ENCODE results near the gene SMYD1. TPM values are rescaled to one million over a fixed set of nuclear protein-coding genes. Genes with fewer than 3 reads are reported as not detected.

SMYD1 gene
- total RNA-seq, 1 donor from 2014 or later = not detected

DNA sequence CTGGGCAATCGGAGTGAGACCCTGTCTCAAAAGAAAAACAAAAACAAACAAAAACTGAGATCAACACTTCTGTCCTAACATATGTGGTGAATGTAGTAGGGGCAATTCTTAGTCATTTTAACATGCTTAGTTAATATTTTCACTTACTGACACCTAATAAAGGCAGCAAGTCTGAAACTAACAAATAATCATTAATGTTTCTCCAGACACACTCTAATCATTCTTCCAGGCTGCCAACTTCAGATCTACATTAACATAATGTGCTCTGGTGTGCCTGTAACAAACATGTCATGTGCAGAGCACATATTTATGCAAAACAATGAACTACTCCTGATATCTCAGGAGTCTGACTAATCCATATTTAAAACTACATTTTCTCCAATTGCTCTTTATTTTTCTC lies 18.0 kb upstream of the SMYD1 start:
- Mint-ChIP-seq H3K4me3 (ENCODE audit: unreplicated experiment) (no peak overlapping the region), H3K4me1 (ENCODE audit: low read depth) (peaks cover 27% of the 10 kb centered on the region), H3K27me3 (ENCODE audit: low read depth) (no peaks in the 10 kb centered on the region), H3K36me3 (ENCODE audit: low read depth) (peaks cover 3% of the 10 kb centered on the region), H3K27ac (ENCODE audit: unreplicated experiment) (no peak overlapping the region), H3K9me3 (ENCODE audit: low read depth) (no peaks in the 10 kb centered on the region)
- DNase-seq (ENCODE audit: low spot score) = no peak
- no peak for TF ChIP-seq CTCF (IDR thresholded peaks at IDR 0.05)

- Mint-ChIP-seq H3K27me3 (ENCODE audit: low read depth) (no peaks in the 10 kb centered on the region), H3K36me3 (ENCODE audit: low read depth) (peaks cover 4% of the 10 kb centered on the region), H3K9me3 (ENCODE audit: low read depth) (no peaks in the 10 kb centered on the region), H3K4me1 (ENCODE audit: low read depth) (peaks cover 34% of the 10 kb centered on the region), H3K27ac (ENCODE audit: unreplicated experiment) (no peak overlapping the region), H3K4me3 (ENCODE audit: unreplicated experiment) (no peak overlapping the region)
- no peak for DNase-seq (ENCODE audit: low spot score)
- no peak for TF ChIP-seq CTCF (IDR thresholded peaks at IDR 0.05)
These were observed 15.8 kb upstream of the SMYD1 start for GRCh38 chr2:88051792-88052191.

DNA sequence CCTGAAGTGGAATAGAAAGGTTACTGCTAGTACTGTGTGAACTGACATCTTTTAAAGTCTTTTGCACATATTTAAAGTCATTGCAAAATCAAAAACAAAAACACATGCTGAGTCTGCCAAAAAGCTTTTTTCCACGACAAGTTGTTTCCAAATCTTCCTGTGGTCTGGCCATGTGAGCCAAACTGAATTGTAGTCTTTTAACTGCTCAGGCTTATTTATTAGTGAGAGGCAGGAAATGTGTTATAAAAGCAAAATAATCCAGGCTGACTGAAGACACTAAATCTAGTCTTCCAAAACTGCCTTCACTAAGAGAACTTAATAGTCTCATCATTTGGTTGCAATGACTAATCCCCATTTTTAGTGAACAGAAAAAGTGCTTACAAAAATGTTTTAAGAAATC lies 14.3 kb upstream of the SMYD1 start:
- TF ChIP-seq CTCF (IDR thresholded peaks at IDR 0.05) = no peak
- no peaks in the 10 kb centered on the region for H3K9me3 Mint-ChIP-seq (ENCODE audit: low read depth)
- H3K36me3 Mint-ChIP-seq (ENCODE audit: low read depth) = peaks cover 4% of the 10 kb centered on the region
- no peak for DNase-seq (ENCODE audit: low spot score)
- H3K27ac Mint-ChIP-seq (ENCODE audit: unreplicated experiment) = peak overlapping the region; percentile 6
- H3K4me1 Mint-ChIP-seq (ENCODE audit: low read depth) = peaks cover 34% of the 10 kb centered on the region
- no peaks in the 10 kb centered on the region for H3K27me3 Mint-ChIP-seq (ENCODE audit: low read depth)
- peak overlapping the region; percentile 96 for H3K4me3 Mint-ChIP-seq (ENCODE audit: unreplicated experiment)

DNA sequence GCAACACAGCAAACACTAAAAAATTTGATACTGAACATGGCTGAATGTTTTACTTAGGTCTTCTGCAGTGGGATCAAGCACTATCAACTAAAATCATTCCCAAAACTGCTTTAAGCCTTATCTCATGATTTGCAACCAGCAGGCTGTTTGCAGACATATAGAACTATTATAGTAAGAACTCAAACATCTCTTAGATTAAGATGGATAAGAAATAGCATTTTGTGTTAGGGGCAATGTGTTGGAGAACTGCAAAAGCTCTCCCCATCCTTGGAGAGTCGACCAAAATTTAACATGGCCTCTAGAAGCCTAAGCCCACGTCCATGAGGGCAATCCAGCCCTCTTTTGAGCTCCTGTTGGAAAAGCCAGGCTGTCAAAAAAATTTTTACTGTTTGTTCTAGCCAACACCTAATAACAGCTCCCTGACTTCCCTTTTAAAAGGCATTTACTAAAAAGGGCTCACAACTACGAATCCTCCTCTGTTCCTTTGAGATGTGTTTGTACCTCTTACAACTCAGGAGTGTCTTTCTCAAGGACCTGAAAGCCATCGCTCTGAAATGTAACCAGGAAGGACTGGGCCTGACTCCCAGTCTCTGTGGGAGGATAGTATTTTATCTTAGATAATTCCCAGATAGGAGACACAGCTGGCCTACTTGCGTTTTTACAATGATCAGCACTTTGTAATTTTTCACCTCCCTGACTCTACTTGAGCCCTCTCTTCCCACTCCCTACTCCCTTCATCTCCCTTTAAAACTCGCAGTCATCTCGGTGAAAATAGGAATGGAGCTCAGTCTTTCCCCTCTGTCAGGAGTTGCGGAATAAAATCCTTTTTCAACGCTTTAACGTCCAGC lies 13.5 kb upstream of the SMYD1 start:
- no peak for DNase-seq (ENCODE audit: low spot score)
- Mint-ChIP-seq H3K36me3 (ENCODE audit: low read depth) (peaks cover 4% of the 10 kb centered on the region), H3K27ac (ENCODE audit: unreplicated experiment) (peak overlapping the region; percentile 96), H3K27me3 (ENCODE audit: low read depth) (no peaks in the 10 kb centered on the region), H3K9me3 (ENCODE audit: low read depth) (no peaks in the 10 kb centered on the region), H3K4me1 (ENCODE audit: low read depth) (peaks cover 32% of the 10 kb centered on the region), H3K4me3 (ENCODE audit: unreplicated experiment) (peak overlapping the region; percentile 96)
- TF ChIP-seq CTCF (IDR thresholded peaks at IDR 0.05) = no peak

GRCh38 chr2:88054782-88055370 lies 12.7 kb upstream of the SMYD1 start:
- H3K27me3 Mint-ChIP-seq (ENCODE audit: low read depth) = no peaks in the 10 kb centered on the region
- peak overlapping the region; percentile 96 for H3K27ac Mint-ChIP-seq (ENCODE audit: unreplicated experiment)
- peak overlapping the region; percentile 96 for H3K4me3 Mint-ChIP-seq (ENCODE audit: unreplicated experiment)
- H3K36me3 Mint-ChIP-seq (ENCODE audit: low read depth) = peaks cover 4% of the 10 kb centered on the region
- H3K4me1 Mint-ChIP-seq (ENCODE audit: low read depth) = peaks cover 32% of the 10 kb centered on the region
- DNase-seq (ENCODE audit: low spot score) = no peak
- no peak for TF ChIP-seq CTCF (IDR thresholded peaks at IDR 0.05)
- no peaks in the 10 kb centered on the region for H3K9me3 Mint-ChIP-seq (ENCODE audit: low read depth)

Measured in chondrocyte (in vitro differentiated cells).